HepG2 (cell line): ENCODE measurements around the gene RAD18. TPM values are rescaled to one million over a fixed set of nuclear protein-coding genes. Genes with fewer than 3 reads are reported as not detected.

Experiments
- ATAC-seq: fragments of 200-7000 bp; cut with Tn5 transposase; 3 replicates; pipeline ENCODE4 v1.9.1; 2020; ENCODE audit warnings: mild to moderate bottlenecking, moderate library complexity
- BruUV-seq: library from RNA; stranded (reverse); fragments of 400-500 nt; replicated peaks from 2 replicates; lab custom pipeline; 2021; lab: Mats Ljungman, UMichigan
- CTCF ChIA-PET: fragments of 300-600 bp; formaldehyde crosslinking; extraction: SDS; loops from one replicate; lab custom pipeline; 2021; ENCODE audit warnings: low total read pairs, inconsistent platforms, low intra/inter-chr PET ratio; lab: Yijun Ruan, JAX
- POLR2A ChIA-PET: fragments of 350-600 bp; sonication (Branson Sonifier 250); formaldehyde crosslinking; loops from one replicate; lab custom pipeline; 2020; ENCODE audit warnings: antibody characterized with exemption, inconsistent platforms; lab: Yijun Ruan, JAX
- DNase-seq: peaks from one replicate; pipeline ENCODE4 v3.0.0-alpha.2; 2015; ENCODE audit warnings: low spot score
- FAIRE-seq: peaks from 3 replicates; lab custom pipeline; 2011; peaks lifted over from hg19 to GRCh38; lab: Jason Lieb, UNC
- H2AFZ ChIP-seq: one replicate; pipeline ENCODE4 v1.6.1; 2011; ENCODE audit warnings: low read length, inconsistent platforms
- H3K27ac ChIP-seq: fragments of 300-600 bp; 3 replicates; pipeline ENCODE4 v1.8.0; 2011; ENCODE audit warnings: mixed run types, mild to moderate bottlenecking, mixed read lengths, low read length, inconsistent platforms; ENCODE audit not compliant: insufficient read depth; ENCODE audit errors: extremely low read length
- H3K27me3 ChIP-seq, 2 experiments: fragments of 200-600 bp in 1 of 2; 2 replicates in 1 of 2; 3 replicates in 1 of 2; pipeline versions ENCODE4 v1.6.0 to v1.8.0; 2011; ENCODE audit warnings: low read length in 2 of 2, mild to moderate bottlenecking in 2 of 2, moderate library complexity in 2 of 2, inconsistent platforms in 1 of 2; ENCODE audit not compliant: insufficient read depth in 2 of 2, control insufficient read depth in 1 of 2
- H3K36me3 ChIP-seq, 2 experiments: fragments of 200-600 bp in 1 of 2; replicated peaks in 1 of 2; 2 replicates in 1 of 2; 3 replicates in 1 of 2; pipeline versions ENCODE4 v1.5.1 to v1.8.0; 2011; ENCODE audit warnings: low read length in 2 of 2, inconsistent platforms in 1 of 2; ENCODE audit not compliant: insufficient read depth in 2 of 2, control insufficient read depth in 1 of 2
- H3K4me1 ChIP-seq: 2 replicates; pipeline ENCODE4 v1.5.1; 2012; ENCODE audit warnings: low read length, inconsistent platforms; ENCODE audit not compliant: insufficient read depth
- H3K4me2 ChIP-seq: 2 replicates; pipeline ENCODE4 v1.6.0; 2011; ENCODE audit warnings: low read depth, low read length, inconsistent platforms
- H3K4me3 ChIP-seq, 3 experiments: fragments of 200-600 bp in 1 of 3; sonication (generic), shearing (Covaris generic) in 1 of 3; replicated peaks in 1 of 3; 2 replicates each; pipeline ENCODE4 v1.5.1; 2011 to 2016; ENCODE audit warnings: low read length in 3 of 3, inconsistent platforms in 2 of 3, low read depth in 2 of 3, mild to moderate bottlenecking in 2 of 3, control low read depth in 1 of 3, mixed read lengths in 1 of 3; ENCODE audit not compliant: insufficient read depth in 1 of 3
- H3K79me2 ChIP-seq: one replicate; pipeline ENCODE4 v1.6.1; 2011; ENCODE audit warnings: low read length, inconsistent platforms; ENCODE audit not compliant: insufficient read depth
- H3K9ac ChIP-seq: 2 replicates; pipeline ENCODE4 v1.6.0; 2011; ENCODE audit warnings: mild to moderate bottlenecking, low read depth, low read length, inconsistent platforms; ENCODE audit not compliant: insufficient read depth
- H3K9me3 ChIP-seq: 2 replicates; pipeline ENCODE4 v1.5.1; 2012; ENCODE audit warnings: mild to moderate bottlenecking, low read length
- H4K20me1 ChIP-seq: 2 replicates; pipeline ENCODE4 v1.6.0; 2011; ENCODE audit warnings: inconsistent platforms, mild to moderate bottlenecking, low read length, moderate library complexity; ENCODE audit not compliant: insufficient read depth
- BRF2 ChIP-seq: sonication (generic); formaldehyde crosslinking; IDR thresholded peaks from 2 replicates; pipeline ENCODE4 v1.8.1; 2022; ENCODE audit warnings: mild to moderate bottlenecking, missing genetic modification reagents
- CC2D1A ChIP-seq: sonication (generic); formaldehyde crosslinking; IDR thresholded peaks from 2 replicates; pipeline ENCODE4 v1.8.1; 2023; ENCODE audit warnings: mild to moderate bottlenecking, missing genetic modification reagents
- CENPX ChIP-seq: sonication (generic); formaldehyde crosslinking; IDR thresholded peaks from 2 replicates; pipeline ENCODE4 v1.9.0; 2021; ENCODE audit warnings: mild to moderate bottlenecking, missing genetic modification reagents, moderate library complexity
- FOSL1 ChIP-seq: sonication (generic); formaldehyde crosslinking; IDR thresholded peaks from 2 replicates; pipeline ENCODE4 v1.9.0; 2021; ENCODE audit warnings: missing genetic modification reagents, borderline replicate concordance
- FOXM1 ChIP-seq: sonication (generic); formaldehyde crosslinking; IDR thresholded peaks from 2 replicates; pipeline ENCODE4 v1.5.0; 2020; ENCODE audit warnings: missing genetic modification reagents
- KDM5A ChIP-seq: fragments of 200-600 bp; sonication (generic); IDR thresholded peaks from 2 replicates; pipeline ENCODE4 v1.7.0; 2018; ENCODE audit warnings: antibody characterized with exemption, mild to moderate bottlenecking, low read length, borderline replicate concordance
- PLSCR1 ChIP-seq: sonication (generic); formaldehyde crosslinking; IDR thresholded peaks from 2 replicates; pipeline ENCODE4 v1.5.0; 2020; ENCODE audit warnings: missing genetic modification reagents, mild to moderate bottlenecking, borderline replicate concordance
- SCMH1 ChIP-seq: sonication (generic); formaldehyde crosslinking; IDR thresholded peaks from 2 replicates; pipeline ENCODE4 v1.9.0; 2021; ENCODE audit warnings: missing genetic modification reagents, mild to moderate bottlenecking, borderline replicate concordance
- SP4 ChIP-seq: sonication (generic); formaldehyde crosslinking; IDR thresholded peaks from 2 replicates; pipeline ENCODE4 v1.8.1; 2023; ENCODE audit warnings: mild to moderate bottlenecking, missing genetic modification reagents
- ZBTB1 ChIP-seq: sonication (generic); formaldehyde crosslinking; IDR thresholded peaks from 2 replicates; pipeline ENCODE4 v1.4.0; 2020; ENCODE audit warnings: missing genetic modification reagents, borderline replicate concordance
- ZBTB10 ChIP-seq: sonication (generic); formaldehyde crosslinking; IDR thresholded peaks from 2 replicates; pipeline ENCODE4 v1.4.0; 2020; ENCODE audit warnings: missing genetic modification reagents, borderline replicate concordance
- ZBTB26 ChIP-seq: IDR thresholded peaks from 2 replicates; pipeline ENCODE4 v1.6.1; 2016; ENCODE audit warnings: missing compliant biosample characterization, missing genetic modification reagents, borderline replicate concordance
- ZIK1 ChIP-seq: sonication (generic); formaldehyde crosslinking; IDR thresholded peaks from 2 replicates; pipeline ENCODE4 v1.5.0; 2020; ENCODE audit warnings: mild to moderate bottlenecking, low read depth, missing genetic modification reagents, borderline replicate concordance
- ZNF343 ChIP-seq: sonication (generic); formaldehyde crosslinking; IDR thresholded peaks from 2 replicates; pipeline ENCODE4 v1.4.0; 2020; ENCODE audit warnings: mild to moderate bottlenecking, missing genetic modification reagents
- ZNF557 ChIP-seq: sonication (generic); formaldehyde crosslinking; IDR thresholded peaks from 2 replicates; pipeline ENCODE4 v1.4.0; 2020; ENCODE audit warnings: missing genetic modification reagents
- ZNF616 ChIP-seq: sonication (generic); formaldehyde crosslinking; IDR thresholded peaks from 2 replicates; pipeline ENCODE4 v1.5.0; 2020; ENCODE audit warnings: low read depth, mild to moderate bottlenecking, missing genetic modification reagents
- ZNF792 ChIP-seq: IDR thresholded peaks from 2 replicates; pipeline ENCODE4 v1.6.1; 2016
- ZNF839 ChIP-seq: sonication (generic); formaldehyde crosslinking; IDR thresholded peaks from 2 replicates; pipeline ENCODE4 v1.4.0; 2020; ENCODE audit warnings: missing genetic modification reagents, mild to moderate bottlenecking, borderline replicate concordance
- ZSCAN21 ChIP-seq: sonication (generic); formaldehyde crosslinking; IDR thresholded peaks from 2 replicates; pipeline ENCODE4 v1.8.0; 2022; ENCODE audit warnings: mild to moderate bottlenecking, missing genetic modification reagents, moderate library complexity, borderline replicate concordance
- WGBS: methylation state at CpG from one replicate; pipeline ENCODE4 v1.1.6; 2017; ENCODE audit warnings: low lambda C conversion rate; 5-methylcytosine and 5-hydroxymethylcytosine counted together
- in situ Hi-C: cut with HindIII; loops from 2 replicates; pipeline ENCODE4 v1.10.0; 2017; ENCODE audit warnings: low pct_unique_long_range_greater_than_20kb; ENCODE audit not compliant: extremely low pct_ligation_motif_present
- intact Hi-C: fragments of 100-400 bp; cut with micrococcal nuclease; formaldehyde crosslinking; loops from one replicate; pipeline ENCODE4 v1.10.0; 2022; ENCODE audit not compliant: unreplicated experiment
- polyA plus RNA-seq, 8 experiments: library from polyadenylated mRNA; depleted of rRNA in 3 of 8; stranded (reverse) in 7 of 8; unstranded in 1 of 8; fragments of >200 nt; fragmentation: Illumina TruSeq in 4 of 8; extraction: Trizol in 4 of 8; gene quantifications; 2 replicates each; pipeline versions ENCODE4 v1.2.1 to v1.2.3, GENCODE V29; 2011 to 2016; ENCODE audit warnings: low read depth in 4 of 8, missing spikeins in 1 of 8, mixed read lengths in 1 of 8; ENCODE audit not compliant: insufficient read depth in 1 of 8
- total RNA-seq, 5 experiments: library from RNA; depleted of rRNA; stranded (reverse); fragments of >200 nt; fragmentation: Illumina TruSeq; extraction: Trizol; gene quantifications; 2 replicates each; pipeline ENCODE4 v1.2.3, GENCODE V29; 2016; ENCODE audit warnings: low read depth in 1 of 5

RAD18 gene
- total and polyA plus RNA-seq, 2 of the 13 experiments (the other 11 are each of a cell fraction or from before 2014, with no cell fraction given): 5.9 to 20.7 TPM

GRCh38 chr3:8996216-8996615, 32.9 kb upstream of the RAD18 start (continued):
- no peak for TF ChIP-seq ZBTB10
- no peak for TF ChIP-seq ZNF839 (CRISPR knock-in tag)
- TF ChIP-seq ZNF557 (CRISPR knock-in tag): no peak
- no peak for TF ChIP-seq FOSL1 (CRISPR knock-in tag)
- no peak for TF ChIP-seq SCMH1 (CRISPR knock-in tag)
- TF ChIP-seq ZNF343: no peak
- no peak for TF ChIP-seq FOXM1 (CRISPR knock-in tag)
- TF ChIP-seq CC2D1A: no peak
- no peak for TF ChIP-seq SP4 (CRISPR knock-in tag)

GRCh38 chr3:8994226-8994625, 31.0 kb upstream of the RAD18 start:
- no peaks in the 10 kb centered on the region for H3K9me3 ChIP-seq
- H3K36me3 ChIP-seq: no peaks in the 10 kb centered on the region
- no peak overlapping the region for H3K9ac ChIP-seq
- in situ Hi-C loops (no loop called here), intact Hi-C loops (no loop called here)
- no peaks in the 10 kb centered on the region for H3K79me2 ChIP-seq
- H2AFZ ChIP-seq: no peak overlapping the region
- H3K4me3 ChIP-seq: no peak overlapping the region
- H4K20me1 ChIP-seq: no peaks in the 10 kb centered on the region
- FAIRE-seq (no peak), DNase-seq (no peak), ATAC-seq (no peak)
- WGBS: 65% methylated on average over 10 of the region's 15 CpGs
- H3K4me2 ChIP-seq: no peak overlapping the region
- peaks cover 0 to 11% of the 10 kb centered on the region in 2 experiments; a peak in 2 of 5 replicates for H3K27me3 ChIP-seq
- H3K27ac ChIP-seq: no peak overlapping the region
- no TSS peak for BruUV-seq
- ChIA-PET POLR2A (no interaction called here), CTCF (no interaction called here)
- H3K4me1 ChIP-seq: peaks cover 8% of the 10 kb centered on the region; the same call in 1 of the 2 replicates
- no peak for TF ChIP-seq ZNF792 (CRISPR knock-in tag)
- TF ChIP-seq BRF2 (CRISPR knock-in tag): no peak
- TF ChIP-seq ZNF616 (CRISPR knock-in tag): no peak
- TF ChIP-seq PLSCR1 (CRISPR knock-in tag): no peak
- TF ChIP-seq KDM5A: no peak
- TF ChIP-seq ZBTB26 (CRISPR knock-in tag): no peak
- TF ChIP-seq ZBTB1 (CRISPR knock-in tag): no peak
- no peak for TF ChIP-seq ZIK1 (CRISPR knock-in tag)
- no peak for TF ChIP-seq ZSCAN21 (CRISPR knock-in tag)
- no peak for TF ChIP-seq CENPX (CRISPR knock-in tag)
